ENCODE results near the gene TMEM190. TPM values are rescaled to one million over a fixed set of nuclear protein-coding genes. Genes with fewer than 3 reads are reported as not detected.
A peak's percentile ranks its signal among the peaks of the same experiment; 100 is the strongest.
"Not testable (repeated sequence)": the region's sequence is repeated elsewhere in the genome, so short reads cannot be mapped to it uniquely, and the experiment has no call there.

The TMEM190 gene
- total RNA-seq, 1 experiment from 2014 or later: not detected

DNA sequence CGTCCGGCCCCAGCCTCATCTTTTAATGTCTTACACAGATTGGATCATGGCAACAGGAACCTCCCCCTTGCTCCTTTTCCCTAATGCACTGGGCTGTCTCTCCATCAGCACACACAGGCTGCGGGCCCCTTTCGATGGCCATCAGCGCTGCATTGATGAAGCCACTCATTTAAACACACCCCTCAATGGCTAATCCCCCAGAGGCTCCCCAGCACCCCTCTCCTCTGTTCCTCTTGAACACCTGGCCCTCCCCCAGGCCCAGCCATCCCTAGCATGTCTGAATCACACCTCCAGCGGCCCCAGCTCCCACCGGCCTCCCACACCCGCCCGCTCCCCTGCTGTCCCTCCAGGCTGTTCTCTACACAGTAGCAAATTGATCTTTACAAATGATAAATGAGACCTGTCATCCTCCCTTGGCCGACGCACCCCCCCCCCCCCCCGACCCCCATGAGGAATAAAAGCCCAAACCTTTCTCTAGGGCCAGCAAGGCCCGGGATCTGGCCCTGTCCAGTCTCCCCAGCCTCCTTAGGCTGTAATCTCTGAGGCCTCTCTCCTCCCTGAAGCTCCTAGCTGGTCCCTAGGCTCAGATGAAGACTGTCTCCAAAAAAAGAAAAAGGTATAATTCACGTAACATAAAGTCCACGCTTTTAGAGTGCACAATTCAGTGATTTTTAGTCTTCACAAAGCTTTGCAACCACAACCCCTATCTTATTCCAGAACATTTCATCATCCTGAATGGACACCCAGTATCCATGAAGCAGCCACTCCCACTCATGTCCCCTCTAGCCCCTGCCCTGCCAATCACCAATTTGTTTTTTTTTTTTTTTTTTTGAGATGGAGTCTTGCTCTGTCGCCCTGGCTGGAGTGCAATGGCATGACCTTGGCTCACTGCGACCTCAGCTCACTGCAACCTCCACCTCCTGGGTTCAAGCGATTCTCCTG, 16.5 kb downstream of the TMEM190 start:
- Histone ChIP-seq H3K4me3 (ENCODE audit: low read depth, low read length, poor library complexity, severe bottlenecking) (no peak overlapping the region), H3K4me1 (ENCODE audit: insufficient read depth, low read length, poor library complexity, severe bottlenecking) (peaks cover 13% of the 10 kb centered on the region), H3K9me3 (ENCODE audit: low read depth, low read length, poor library complexity, severe bottlenecking) (no peaks in the 10 kb centered on the region), H3K36me3 (ENCODE audit: insufficient read depth, low read length, poor library complexity, severe bottlenecking) (peaks cover 20% of the 10 kb centered on the region), H3K27me3 (replicated peaks; ENCODE audit: insufficient read depth, low read depth, low read length, poor library complexity) (no peaks in the 10 kb centered on the region), H3K27ac (ENCODE audit: low read depth, low read length, poor library complexity, severe bottlenecking) (no peak overlapping the region)
- intact Hi-C loops (cut with micrococcal nuclease; ENCODE audit: unreplicated experiment): no loop called here
- ChIA-PET CTCF (no interaction called here), POLR2A (ENCODE audit: low non-redundant PET) (interaction anchor here (0.7 kb wide), 1 partner anchor 326 kb away, joined by 8 read pairs; no protein-coding TSS in a partner anchor)
- DNase-seq (ENCODE audit: low spot score): no peak
- no TSS peak for BruUV-seq (replicated peaks)
- TF ChIP-seq, protein P1, sequence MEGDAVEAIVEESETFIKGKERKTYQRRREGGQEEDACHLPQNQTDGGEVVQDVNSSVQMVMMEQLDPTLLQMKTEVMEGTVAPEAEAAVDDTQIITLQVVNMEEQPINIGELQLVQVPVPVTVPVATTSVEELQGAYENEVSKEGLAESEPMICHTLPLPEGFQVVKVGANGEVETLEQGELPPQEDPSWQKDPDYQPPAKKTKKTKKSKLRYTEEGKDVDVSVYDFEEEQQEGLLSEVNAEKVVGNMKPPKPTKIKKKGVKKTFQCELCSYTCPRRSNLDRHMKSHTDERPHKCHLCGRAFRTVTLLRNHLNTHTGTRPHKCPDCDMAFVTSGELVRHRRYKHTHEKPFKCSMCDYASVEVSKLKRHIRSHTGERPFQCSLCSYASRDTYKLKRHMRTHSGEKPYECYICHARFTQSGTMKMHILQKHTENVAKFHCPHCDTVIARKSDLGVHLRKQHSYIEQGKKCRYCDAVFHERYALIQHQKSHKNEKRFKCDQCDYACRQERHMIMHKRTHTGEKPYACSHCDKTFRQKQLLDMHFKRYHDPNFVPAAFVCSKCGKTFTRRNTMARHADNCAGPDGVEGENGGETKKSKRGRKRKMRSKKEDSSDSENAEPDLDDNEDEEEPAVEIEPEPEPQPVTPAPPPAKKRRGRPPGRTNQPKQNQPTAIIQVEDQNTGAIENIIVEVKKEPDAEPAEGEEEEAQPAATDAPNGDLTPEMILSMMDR (conservative IDR thresholded peaks at IDR 0.05; ENCODE audit: low read depth, low read length): no peak
- no peak for TF ChIP-seq EZH2 (IDR thresholded peaks at IDR 0.05; ENCODE audit: borderline replicate concordance, low read depth, low read length, poor library complexity, severe bottlenecking)

DNA sequence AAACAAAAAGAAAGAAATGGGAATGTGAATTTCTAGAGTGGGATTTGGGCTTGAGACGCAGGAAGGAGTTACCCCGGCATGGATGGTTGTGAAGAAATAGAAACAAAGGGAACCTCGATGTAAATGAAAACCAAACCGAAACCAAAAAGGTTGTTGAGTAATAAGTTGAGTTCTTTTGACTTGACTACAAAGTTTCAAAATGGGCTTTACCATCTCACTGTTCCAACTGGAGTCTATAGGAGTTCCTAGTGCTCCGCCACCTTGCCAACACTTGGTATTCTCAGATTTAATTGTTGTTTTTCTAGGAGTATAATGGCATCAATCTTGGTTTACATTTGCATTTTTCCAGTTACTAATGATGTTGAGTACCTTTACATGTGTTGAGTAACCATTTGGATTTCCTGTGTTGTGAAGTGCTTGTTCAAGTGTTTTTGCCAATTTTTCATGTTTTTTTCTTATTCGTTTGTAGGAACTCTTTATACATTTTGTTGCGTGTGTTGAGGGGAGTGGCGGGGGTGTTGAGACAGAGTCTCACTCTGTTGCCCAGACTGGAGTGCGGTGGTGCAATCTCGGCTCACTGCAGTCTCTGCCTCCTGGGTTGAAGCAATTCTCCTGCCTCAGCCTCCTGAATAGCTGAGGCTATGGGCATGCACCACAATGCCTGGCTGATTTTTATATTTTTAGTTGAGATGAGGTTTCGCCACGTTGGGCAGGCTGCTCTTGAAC, 21.7 kb downstream of the TMEM190 start:
- Histone ChIP-seq H3K9me3 (ENCODE audit: low read depth, low read length, poor library complexity, severe bottlenecking) (no peaks in the 10 kb centered on the region), H3K4me3 (ENCODE audit: low read depth, low read length, poor library complexity, severe bottlenecking) (no peak overlapping the region), H3K27me3 (replicated peaks; ENCODE audit: insufficient read depth, low read depth, low read length, poor library complexity) (no peaks in the 10 kb centered on the region), H3K4me1 (ENCODE audit: insufficient read depth, low read length, poor library complexity, severe bottlenecking) (peaks cover 5% of the 10 kb centered on the region), H3K36me3 (ENCODE audit: insufficient read depth, low read length, poor library complexity, severe bottlenecking) (peaks cover 31% of the 10 kb centered on the region), H3K27ac (ENCODE audit: low read depth, low read length, poor library complexity, severe bottlenecking) (no peak overlapping the region)
- CTCF ChIA-PET: no interaction called here
- DNase-seq (ENCODE audit: low spot score): no peak
- POLR2A ChIA-PET (ENCODE audit: low non-redundant PET): interaction anchor here (1.2 kb wide), 1 partner anchor 59 kb away, joined by 4 read pairs; the partner anchor contains the start of gene KMT5C
- no TSS peak for BruUV-seq (replicated peaks)
- no peak for TF ChIP-seq EZH2 (IDR thresholded peaks at IDR 0.05; ENCODE audit: borderline replicate concordance, low read depth, low read length, poor library complexity, severe bottlenecking)
- TF ChIP-seq, protein P1 (conservative IDR thresholded peaks at IDR 0.05; ENCODE audit: low read depth, low read length): no peak
- intact Hi-C loops (cut with micrococcal nuclease; ENCODE audit: unreplicated experiment): no loop called here

DNA sequence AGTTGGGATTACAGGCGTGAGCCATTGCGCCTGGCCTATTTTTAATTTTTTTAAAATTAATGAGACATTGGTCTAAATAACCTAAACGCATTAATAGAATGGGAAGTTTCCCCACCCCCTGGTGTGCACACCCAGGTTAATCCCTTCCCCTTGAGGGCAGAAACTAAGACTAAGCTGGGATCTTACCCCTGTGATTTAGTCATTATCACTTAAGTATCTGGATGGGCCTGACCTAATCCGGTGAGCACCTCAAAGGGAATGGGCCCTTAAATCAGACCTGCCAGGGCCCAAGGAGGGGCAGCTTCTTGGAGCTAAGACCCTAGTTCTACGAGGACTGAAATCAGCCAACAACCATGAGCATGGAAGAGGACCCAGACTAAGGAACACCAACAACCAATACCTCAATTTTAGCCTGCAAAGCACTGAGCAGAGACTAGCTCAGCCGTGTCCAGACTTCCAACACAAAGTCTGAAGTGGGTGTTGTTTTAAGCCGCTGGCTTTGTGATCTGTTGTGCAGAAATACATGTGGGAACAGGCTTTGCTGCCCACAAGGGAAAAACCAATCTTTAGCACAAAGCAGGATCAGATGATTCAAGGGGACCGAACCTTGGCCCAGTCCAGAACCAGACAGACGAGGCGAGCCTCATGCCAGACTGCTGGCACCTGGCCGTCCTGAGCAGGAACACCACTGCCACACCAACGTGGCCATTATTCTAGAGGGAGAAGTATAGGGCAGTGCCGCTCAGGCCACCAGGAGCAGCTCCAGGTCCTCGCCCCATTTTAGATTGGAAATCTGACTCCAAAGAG, 23.9 kb downstream of the TMEM190 start:
- Histone ChIP-seq H3K27ac (ENCODE audit: low read depth, low read length, poor library complexity, severe bottlenecking) (peak overlapping the region; percentile 16), H3K4me1 (ENCODE audit: insufficient read depth, low read length, poor library complexity, severe bottlenecking) (peaks cover 17% of the 10 kb centered on the region), H3K4me3 (ENCODE audit: low read depth, low read length, poor library complexity, severe bottlenecking) (no peak overlapping the region), H3K36me3 (ENCODE audit: insufficient read depth, low read length, poor library complexity, severe bottlenecking) (peaks cover 50% of the 10 kb centered on the region), H3K27me3 (replicated peaks; ENCODE audit: insufficient read depth, low read depth, low read length, poor library complexity) (no peaks in the 10 kb centered on the region), H3K9me3 (ENCODE audit: low read depth, low read length, poor library complexity, severe bottlenecking) (no peaks in the 10 kb centered on the region)
- no TSS peak for BruUV-seq (replicated peaks)
- intact Hi-C loops (cut with micrococcal nuclease; ENCODE audit: unreplicated experiment): no loop called here
- POLR2A ChIA-PET (ENCODE audit: low non-redundant PET): no interaction called here
- TF ChIP-seq, protein P1 (conservative IDR thresholded peaks at IDR 0.05; ENCODE audit: low read depth, low read length): no peak
- TF ChIP-seq EZH2 (IDR thresholded peaks at IDR 0.05; ENCODE audit: borderline replicate concordance, low read depth, low read length, poor library complexity, severe bottlenecking): no peak
- CTCF ChIA-PET: no interaction called here
- no peak for DNase-seq (ENCODE audit: low spot score)

DNA sequence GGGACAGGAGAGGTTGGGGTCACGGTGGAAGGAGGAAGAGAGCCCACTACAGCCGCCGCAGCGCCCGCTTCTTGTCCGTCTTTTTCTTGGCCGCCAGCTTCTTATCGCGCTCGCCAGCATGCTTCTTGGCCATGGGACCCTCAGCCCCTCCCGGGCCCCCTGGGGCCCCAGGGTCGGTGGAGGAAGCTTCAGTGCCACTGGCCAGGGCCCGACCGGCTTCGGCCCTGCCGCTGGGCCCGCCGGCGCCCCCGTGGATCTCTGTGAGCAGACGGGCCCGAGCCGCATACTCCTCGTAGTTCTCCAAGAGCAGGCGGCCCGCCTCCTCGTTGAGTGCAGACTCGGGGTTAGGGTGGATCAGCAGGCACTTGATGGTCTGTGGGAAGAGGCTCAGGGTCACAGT, 24.8 kb downstream of the TMEM190 start:
- H3K9me3 ChIP-seq (ENCODE audit: low read depth, low read length, poor library complexity, severe bottlenecking); CTCF ChIA-PET; intact Hi-C loops (cut with micrococcal nuclease; ENCODE audit: unreplicated experiment); POLR2A ChIA-PET (ENCODE audit: low non-redundant PET); H3K27me3 ChIP-seq (replicated peaks; ENCODE audit: insufficient read depth, low read depth, low read length, poor library complexity); H3K4me3 ChIP-seq (ENCODE audit: low read depth, low read length, poor library complexity, severe bottlenecking); DNase-seq (ENCODE audit: low spot score); BruUV-seq (replicated peaks): not testable (repeated sequence)
- peaks cover 25% of the 10 kb centered on the region for H3K4me1 ChIP-seq (ENCODE audit: insufficient read depth, low read length, poor library complexity, severe bottlenecking)
- peaks cover 59% of the 10 kb centered on the region for H3K36me3 ChIP-seq (ENCODE audit: insufficient read depth, low read length, poor library complexity, severe bottlenecking)
- peak overlapping the region; percentile 34 for H3K27ac ChIP-seq (ENCODE audit: low read depth, low read length, poor library complexity, severe bottlenecking)

Data from A673 (cell line).